Stimulated activated CD8-positive, alpha-beta memory T cell treated with anti-CD3 and anti-CD28 coated beads, Interleukin-7, amount 100 ng/mL, for 1 hour (primary cell): Measurements from ENCODE around the gene OVOL2.
"Not testable (repeated sequence)": the region's sequence is repeated elsewhere in the genome, so short reads cannot be mapped to it uniquely, and the experiment has no call there.

Experiments
- DNase-seq, 2 donors: peaks; one replicate each; pipeline ENCODE4 v3.0.0-alpha.2; 2020; ENCODE audit warnings: low read depth in 2 of 2

OVOL2 gene

DNA sequence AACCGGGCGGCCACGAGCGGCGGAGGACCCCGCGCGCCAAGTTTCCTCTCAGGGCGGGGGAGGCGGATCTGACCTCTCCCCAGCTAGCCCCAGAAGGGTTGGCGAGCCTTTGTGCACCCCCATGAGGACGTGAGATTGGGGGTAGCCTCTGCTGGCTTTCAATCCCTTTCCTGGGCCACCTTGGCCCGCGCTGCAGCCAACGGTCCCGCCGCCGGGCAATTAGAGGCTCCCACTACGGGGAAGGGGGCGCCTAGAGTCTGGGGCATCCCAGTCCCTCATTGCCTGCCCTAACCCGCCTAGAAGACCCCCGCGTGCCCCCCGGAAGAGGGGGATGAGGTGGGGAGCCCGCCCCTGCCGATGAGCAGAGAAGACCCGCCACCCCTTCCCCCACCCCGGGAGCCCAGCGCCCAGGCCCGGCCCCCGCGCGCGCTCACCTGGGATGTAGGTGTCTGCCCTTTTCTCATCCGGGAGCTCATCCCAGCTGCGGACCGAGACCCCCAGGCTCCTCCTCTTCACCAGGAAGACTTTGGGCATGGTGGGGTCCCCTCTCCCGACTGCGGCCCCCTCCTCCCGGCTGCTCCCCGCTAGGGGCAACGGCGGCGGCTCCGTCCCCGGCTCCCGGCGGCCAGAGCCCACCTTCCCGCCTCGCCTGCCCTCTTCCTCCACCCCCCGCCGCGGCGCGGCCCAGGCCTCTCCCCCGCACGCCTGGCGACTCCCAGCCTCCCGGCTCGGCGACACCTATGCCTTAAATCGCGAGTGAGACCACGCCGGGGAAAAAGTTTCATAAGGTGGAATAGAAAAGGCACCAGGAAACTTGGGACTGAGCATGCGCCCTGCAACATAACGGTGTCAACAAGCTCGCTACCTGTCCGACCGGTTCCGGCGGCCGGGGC is at the start of gene OVOL2:
Gene OVOL2 (minus strand): TSS at position 816 of the 893 bp plus-strand sequence. CDS start 282 bp downstream, at position 534.
- DNase-seq: no peak

DNA sequence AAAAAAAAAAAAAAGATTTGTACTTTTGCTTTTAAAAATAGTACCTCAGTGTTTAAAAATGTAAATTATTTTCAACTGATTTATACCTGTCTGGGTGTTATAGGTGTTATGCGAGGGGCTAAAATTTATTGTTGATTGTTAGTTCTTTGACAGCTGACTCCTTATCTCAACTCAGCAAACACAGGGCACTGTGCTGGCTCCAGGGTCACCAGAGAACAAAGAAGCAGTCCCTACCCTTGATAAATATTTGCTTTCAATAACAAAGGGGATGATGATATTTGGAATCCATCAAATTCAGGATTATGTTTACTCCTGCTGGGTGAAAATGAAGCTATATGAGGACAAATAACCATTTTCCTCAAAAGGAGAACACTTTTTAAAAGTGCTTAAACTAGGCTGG is 45.8 kb upstream of the OVOL2 start:
- no peak for DNase-seq

DNA sequence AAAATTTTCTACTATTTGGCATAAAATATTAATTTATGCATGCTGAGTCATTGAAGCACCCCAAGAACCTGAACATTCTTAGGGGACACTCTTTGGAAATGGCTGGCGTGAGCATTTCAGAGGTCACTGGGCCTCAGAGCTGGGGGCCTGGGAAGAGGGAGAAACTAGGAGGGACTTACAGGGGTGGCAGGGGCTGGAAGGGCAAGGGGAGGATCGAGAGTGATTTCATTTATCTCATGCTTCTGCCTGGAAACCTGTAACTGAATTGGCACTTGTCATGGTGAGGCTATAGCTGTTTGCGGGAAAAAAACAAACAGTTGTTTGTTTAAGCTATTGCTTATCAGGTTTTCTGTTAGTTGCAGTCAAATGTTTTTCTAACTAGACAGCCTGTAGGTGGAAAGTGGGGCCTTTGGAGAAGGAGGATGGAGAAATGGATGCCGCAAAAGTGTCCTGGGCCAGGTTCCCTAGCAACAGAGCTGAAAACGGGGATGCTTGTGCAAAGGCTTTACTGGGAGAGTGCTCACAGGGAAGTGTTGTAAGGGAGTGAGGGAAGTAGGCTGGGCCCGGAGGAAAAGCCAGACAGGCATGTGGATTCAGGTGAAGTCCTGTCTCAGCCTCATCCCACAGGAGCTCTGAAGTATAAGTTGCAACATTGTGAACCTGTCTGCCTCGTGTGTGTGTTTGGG is 43.6 kb upstream of the OVOL2 start:
- no peak for DNase-seq

DNA sequence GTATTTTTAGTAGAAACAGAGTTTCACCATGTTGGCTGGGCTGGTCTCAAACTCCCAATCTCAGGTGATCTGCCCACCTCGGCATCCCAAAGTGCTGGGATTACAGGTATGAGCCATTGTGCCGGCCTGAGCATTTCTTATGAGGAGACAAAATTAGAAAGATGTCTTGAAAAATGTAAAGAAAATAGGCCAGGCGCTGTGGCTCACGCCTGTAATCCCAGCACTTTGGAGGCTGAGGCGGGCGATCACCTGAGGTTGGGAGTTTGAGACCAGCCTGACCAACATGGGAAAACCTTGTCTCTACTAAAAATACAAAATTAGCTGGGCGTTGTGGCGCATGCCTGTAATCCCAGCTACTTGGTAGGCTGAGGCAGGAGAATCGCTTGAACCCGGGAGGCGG is 42.9 kb upstream of the OVOL2 start:
- not testable (repeated sequence) for DNase-seq

DNA sequence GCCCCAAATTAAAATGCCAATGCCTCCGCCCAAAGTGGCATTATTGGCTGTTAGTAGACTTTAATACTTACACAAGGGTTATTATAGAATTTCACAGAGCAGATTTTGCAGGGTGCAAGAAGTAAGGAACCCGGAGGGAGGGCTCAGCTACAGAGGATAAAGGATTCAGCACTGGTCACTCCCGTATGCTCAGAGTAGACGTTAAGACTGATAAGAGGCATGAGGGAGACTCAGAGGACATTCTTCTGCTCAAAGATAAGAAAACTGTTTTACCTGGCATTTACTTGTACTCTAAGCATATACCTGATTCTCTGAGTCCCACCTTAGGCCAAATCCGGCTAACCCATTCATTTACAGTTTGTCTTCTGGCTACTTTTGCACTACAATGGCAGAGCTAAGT is 36.5 kb upstream of the OVOL2 start:
- no peak for DNase-seq

DNA sequence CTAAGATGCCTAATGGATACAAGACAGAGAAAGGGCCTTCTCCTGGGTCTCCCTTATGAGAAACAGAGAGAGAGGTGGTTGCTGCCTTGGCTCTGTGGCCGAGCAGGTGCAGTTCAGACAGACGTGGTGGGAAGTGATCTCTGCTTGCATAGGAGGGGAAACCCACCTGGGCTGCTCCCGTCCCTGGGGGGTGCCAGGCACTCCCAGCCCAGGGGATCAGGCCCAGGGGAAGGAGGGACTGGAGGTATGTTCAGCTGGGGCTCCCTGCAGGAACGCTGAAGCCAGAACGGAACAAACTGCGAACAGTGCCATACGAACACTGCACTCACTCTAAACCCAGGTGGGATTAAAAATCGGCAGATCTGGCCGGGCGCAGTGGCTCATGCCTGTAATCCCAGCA is 35.7 kb upstream of the OVOL2 start:
- no peak for DNase-seq

DNA sequence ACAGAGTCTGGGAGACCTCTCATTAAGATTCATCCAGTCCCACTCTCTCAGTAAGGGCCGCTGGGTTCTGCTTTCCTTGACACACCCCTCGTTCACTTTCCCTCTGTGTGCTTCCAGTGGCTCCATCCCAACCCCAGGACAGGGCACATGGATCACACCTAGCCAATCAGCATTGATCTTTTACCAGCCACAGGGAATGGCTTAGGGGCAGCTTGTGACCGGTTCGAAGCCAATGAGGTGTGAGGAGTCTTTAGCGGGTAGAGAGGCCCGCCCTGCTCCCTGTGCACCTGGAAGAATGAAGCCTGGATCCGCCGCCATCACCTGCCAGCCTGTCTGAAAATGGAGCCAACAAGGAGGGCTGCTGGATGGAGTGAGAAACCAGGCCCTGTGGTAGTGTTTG is 35.2 kb upstream of the OVOL2 start:
- no peak for DNase-seq

DNA sequence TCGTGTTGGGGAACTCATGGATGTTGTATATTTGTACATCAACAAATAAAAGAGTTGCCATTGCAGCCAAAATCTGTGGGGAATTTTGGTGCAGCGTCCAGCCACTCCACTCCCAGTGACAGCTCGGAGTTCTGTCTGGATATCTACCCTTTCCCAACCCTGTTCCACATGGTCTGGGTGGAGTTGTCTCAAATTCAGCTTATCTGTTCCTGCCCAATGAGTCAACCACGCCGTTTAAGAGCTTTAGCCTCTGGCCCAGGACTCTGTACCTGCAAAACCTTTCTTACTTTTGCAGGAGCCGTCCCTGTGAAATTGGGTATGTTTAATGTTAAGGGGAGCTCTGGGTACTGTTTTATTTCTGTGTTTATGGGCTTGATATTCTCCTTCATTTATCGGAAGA is 33.9 kb upstream of the OVOL2 start:
- DNase-seq: no peak

DNA sequence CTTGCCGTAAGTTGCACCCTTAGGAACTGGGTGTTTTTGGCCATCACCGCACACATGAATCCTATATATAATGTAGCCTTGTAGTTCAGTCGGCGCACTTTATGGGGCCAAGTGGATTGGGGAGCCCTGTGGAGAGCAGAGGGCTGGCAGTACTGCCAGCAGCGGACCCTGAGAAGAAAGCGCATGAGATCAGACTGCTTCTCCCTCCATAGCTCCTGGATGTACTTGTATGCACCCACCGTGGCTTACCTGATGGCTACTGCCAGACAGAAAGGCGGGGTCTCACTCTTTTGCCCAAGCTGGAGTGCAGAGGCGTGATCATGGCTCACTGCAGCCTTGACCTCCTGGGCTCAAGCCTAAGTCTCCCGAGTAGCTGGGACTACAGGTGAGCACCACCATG is 32.8 kb upstream of the OVOL2 start:
- DNase-seq: no peak

DNA sequence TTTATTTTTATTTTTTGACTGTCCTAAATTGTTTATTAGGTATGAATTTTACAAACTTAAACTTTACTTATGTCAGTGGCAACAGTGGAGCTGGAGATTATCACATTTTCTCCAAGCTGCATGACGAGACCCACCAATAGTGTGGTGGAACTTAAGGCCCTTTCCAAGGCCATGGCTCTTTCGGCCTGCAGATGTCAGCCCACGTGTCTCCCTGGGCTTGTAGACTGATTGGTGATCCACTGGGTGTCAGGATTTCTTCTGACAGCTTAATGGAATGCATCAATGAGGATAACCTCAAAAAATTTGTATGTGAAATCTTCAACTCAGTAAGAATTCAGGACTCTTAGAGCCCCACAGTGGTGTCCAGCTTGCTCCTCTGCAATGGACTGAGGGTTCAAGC is 32.3 kb upstream of the OVOL2 start:
- no peak for DNase-seq

DNA sequence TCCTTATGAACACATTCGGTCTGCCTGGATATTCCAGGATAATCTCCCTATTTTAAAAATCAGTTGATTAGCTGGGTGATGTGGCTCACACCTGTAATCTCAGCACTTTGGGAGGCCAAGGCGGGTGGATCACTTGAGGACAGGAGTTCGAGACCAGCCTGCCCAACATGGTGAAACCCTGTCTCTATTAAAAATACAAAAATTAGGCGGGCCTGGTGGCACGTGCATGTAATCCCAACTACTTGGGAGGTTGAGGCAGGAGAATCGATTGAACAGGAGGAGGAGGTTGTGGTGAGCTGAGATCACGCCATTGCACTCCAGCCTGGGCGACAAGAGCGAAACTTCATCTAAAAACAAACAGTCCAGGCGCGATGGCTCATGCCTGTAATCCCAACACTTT is 31.1 kb upstream of the OVOL2 start:
- DNase-seq: not testable (repeated sequence)

DNA sequence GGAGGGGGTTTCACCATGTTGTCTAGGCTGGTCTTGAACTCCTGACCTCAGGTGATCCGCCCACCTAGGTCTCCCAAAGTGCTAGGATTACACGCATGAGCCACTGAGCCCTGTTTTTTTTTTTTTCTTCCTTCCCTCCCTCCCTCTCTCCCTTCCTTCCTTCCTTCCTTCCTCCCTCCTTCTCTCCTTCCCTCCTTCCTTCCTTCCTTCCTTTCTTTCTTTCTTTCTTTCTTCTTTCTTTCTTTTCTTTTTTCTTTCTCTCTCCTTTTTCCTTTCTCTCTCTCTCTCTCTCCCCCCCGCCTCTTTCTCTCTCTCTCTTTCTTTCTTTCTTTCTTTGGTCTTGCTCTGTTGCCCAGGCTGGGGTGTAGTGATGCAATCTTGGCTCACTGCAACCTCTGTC is 30.6 kb upstream of the OVOL2 start:
- DNase-seq: not testable (repeated sequence)

DNA sequence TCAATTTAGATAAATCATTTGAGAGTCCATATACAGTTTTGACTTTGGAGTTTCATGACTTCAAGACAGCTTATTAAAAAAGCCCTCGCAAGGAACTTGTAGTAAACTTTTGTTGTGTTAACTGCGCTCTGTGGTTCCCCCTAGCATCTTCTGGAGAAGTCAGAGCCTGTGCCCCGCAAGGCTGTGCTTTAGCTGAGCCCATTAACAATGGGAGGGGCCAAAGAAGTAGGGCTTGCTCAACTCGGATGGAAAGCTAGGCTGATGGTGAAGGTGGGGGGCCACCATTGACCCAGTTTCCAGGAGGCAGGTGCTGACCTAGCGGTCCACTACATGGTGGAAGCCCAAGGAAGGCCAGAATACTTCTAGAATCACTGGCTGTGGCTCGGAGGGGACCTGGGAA is 29.3 kb upstream of the OVOL2 start:
- DNase-seq: no peak

DNA sequence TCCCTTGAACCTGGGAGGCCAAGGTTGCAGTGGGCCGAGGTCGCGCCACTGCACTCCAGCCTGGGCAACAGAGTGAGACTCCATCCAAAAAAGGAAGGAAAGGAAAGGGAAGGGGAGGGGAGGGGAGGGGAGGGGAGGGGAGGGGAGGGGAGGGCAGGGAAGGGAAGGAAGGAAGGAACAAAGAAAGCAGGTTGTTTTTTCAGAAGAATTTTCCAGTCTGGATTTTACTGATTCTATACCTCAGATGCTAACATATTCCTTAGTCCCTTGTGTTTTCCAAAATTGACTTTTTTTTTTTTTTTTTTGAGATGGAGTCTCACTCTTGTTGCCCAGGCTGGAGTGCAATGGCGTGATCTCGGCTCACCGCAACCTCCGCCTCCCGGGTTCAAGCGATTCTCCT is 23.1 kb upstream of the OVOL2 start:
- DNase-seq: not testable (repeated sequence)

DNA sequence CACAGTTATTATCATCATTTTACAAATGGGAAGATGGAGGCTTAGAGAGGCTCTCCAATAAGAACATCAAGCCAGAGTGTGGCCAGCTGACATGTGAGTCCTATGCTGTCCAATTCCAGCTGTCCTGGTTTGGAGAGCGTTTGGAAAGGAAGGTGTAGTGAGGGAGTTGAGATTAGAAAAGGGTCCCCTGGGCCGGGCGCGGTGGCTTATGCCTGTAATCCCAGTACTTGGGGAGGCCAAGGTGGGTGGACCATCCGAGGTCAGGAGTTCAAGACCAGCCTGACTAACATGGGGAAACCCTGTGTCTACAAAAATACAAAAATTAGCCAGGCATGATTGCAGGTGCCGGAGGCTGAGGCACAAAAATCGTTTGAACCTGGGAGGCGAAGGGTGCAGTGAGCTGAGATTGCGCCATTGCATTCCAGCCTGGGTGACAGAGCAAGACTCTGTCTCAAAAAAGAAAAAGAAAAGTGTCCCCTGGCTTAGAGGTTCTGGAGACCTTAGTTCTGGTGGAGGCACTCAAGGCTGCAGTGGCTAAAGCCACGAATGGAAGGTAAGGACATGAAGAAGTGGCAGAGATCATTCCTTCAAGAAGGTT is 22.1 kb upstream of the OVOL2 start:
- no peak for DNase-seq

DNA sequence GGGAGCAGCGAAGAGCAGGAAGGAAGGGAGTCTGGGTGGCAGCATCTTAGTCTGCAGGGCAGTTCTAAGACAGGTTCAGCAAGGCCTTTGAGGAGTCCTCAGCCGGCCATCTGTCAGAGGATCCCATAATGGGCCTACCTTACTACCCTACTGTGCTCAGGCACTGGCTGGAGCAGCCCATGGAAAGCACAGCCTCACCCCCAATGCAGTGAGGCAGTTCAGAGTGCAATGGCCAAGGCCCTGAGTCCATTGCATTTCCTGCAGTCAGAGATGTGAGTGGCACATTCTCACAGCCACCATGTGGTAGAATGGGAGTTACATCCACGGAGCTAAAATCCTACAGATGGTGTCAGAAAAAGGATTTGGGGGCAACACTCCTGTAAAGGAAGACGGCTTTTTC is 19.4 kb upstream of the OVOL2 start:
- DNase-seq: no peak

DNA sequence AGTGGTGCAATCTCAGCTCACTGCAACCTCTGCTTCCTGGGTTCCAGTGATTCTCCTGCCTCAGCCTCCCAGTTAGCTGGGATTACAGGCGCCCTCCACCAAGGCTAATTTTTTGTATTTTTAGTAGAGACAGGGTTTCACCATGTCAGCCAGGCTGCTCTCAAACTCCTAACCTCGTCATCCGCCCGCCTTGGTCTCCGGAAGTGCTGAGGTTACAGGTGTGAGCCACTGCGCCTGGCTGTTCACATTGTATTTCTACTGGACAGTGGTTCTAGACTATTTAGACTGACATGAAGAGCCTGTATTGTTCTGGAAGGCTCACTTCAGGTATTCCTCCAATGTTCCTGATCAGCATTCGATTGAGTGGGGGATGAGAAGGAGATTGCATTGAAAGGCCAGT is 14.8 kb upstream of the OVOL2 start:
- no peak for DNase-seq

DNA sequence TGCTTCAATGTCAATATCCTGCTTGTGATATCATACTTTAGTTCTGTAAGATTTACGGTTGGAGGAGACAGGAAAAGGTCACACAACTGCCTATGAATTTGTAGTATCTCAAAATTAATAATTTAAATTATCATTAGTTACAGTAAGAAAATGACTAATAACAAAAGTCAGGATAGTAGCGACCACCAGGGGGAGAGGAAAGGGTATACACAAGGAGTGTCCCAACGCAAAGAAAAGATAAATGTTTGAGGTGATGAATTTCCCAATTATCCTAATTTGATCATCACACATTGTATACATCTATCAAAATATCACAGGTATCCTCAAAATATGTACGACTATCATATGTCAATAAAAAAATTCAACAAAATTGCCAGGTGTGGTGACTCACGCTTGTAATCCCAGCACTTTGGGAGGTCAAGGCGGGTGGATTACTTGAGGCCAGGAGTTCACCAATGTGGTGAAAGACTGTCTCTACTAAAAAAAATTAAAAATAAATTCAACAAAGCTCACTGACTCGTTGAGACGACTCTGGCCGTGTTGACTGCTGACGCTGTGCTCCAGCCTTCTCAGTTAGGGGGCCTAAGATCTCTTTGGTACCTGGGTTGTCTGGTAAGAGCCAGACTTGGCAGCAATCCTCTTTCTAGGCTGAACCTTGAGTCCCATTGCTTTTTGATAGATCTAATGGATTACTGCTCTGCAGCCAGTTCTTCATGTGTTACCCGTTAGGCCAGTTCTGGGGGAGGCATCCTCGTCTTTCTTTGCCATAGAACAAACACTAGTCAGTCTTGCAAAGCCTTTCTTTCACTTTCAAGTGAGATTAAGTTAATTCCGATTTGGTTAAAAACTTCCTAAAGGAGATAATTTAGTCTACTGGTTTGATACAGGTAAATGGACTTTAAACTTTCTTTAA is 9.0 kb upstream of the OVOL2 start:
- DNase-seq: no peak

DNA sequence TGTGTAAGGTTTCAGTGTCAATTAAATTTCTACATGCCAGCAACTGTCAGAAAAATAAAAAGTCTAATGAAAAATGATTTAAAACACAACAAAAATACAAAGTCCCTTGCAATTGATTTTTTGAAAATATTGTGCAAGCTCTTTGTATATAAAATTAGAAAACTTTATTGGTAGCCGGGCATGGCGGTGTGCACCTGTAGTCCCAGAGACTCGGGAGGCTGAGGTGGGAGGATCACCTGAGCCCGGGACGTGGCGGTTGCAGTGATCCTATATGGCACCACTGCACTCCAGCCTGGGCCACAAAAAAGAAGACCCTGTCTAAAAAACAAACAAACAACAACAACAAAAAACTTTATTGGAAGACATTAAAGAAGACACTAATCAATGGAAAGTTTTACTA is 6.0 kb upstream of the OVOL2 start:
- DNase-seq: no peak

DNA sequence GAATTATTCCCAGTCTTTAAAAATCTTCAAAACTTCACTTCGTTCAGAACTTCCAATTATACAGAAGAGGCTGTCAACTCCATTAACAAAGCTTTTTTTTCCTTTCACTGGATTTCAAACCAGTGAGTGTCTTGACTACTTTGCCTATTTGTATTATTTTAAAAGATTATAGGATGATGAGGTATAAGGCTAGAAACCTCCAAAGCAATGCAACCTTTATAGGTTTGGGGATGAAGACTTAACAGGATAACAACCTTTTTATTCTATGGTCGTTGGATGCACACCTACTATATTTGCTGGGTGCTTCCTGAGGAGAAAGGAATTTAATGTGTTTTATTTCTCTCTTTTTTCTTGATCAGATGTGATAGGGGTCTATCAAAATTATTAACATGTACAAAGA is 1.9 kb upstream of the OVOL2 start:
- no peak for DNase-seq

DNA sequence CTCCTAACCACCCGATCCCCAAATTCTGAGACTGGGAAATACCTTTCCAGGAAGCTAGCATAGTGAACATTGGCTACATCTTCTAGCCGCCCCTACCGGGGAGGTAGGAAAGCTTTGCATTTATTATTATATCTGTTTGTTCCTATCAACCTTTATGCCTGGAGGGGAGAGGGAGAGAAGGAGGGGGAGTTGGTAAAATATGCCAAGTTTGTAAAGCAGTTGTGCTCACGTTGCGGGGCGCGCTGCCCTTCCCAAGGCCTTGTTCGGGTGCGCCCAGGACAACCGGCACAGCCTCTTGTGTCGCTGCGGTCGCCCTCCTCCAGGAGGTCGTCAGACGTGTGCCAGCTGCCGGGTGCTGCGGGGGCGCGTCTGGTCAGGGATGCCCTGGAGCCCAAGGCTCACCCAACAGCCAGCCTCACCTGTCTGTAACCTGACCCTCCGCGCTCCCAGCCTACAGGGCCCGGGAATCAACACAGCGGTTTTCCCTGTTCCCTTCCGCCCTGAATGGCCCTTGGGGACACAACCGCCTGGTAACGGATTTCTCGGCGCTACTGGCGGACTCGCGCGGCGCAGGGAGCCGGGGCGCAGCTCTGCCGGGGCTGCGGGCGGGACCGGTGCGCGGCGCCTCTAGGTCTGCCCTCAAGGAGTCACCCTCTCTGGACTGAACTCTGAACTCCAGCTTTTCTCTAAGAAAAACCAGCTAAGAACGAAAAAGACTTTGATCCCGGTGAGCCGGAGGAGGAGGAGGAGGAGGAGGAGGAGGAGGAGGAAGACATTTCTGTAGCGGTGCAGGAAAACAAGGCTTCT is 1.1 kb upstream of the OVOL2 start:
- DNase-seq: no peak
